Naive thymus-derived CD8-positive, alpha-beta T cell (primary cell): ENCODE measurements around the gene MOCS1. TPM values are rescaled to one million over a fixed set of nuclear protein-coding genes. Genes with fewer than 3 reads are reported as not detected.

Experiments
- ATAC-seq, 2 donors: fragments of 150-1000 bp; cut with Tn5 transposase in 1 of 2; sonication (Bioruptor Pico), chemical (Tn5 transposase) in 1 of 2; 1 replicate in 1 of 2; 2 replicates in 1 of 2; pipeline ENCODE4 v1.10.0; 2021; ENCODE audit warnings: mild to moderate bottlenecking in 2 of 2, moderate library complexity in 2 of 2
- POLR2A ChIA-PET: fragments of 350-600 bp; sonication (Branson Sonifier 250); formaldehyde crosslinking; loops from one replicate; lab custom pipeline; 2021; ENCODE audit warnings: antibody characterized with exemption; lab: Charles Lee
- DNase-seq, 10 donors: peaks; one replicate each; pipeline versions ENCODE4 v3.0.0 to v3.0.0-alpha.2; 2020 to 2022
- H3K27ac Mint-ChIP-seq, 10 donors: one replicate each; pipeline ENCODE4 v1.8.0; 2020 to 2022; ENCODE audit warnings: mild to moderate bottlenecking in 10 of 10, mixed read lengths in 10 of 10, moderate library complexity in 4 of 10, inconsistent platforms in 1 of 10
- H3K27me3 Mint-ChIP-seq, 5 donors: one replicate each; pipeline ENCODE4 v1.8.0; 2021 to 2022; ENCODE audit warnings: mixed read lengths in 5 of 5
- H3K36me3 Mint-ChIP-seq, 3 donors: one replicate each; pipeline ENCODE4 v1.8.0; 2020 to 2022; ENCODE audit warnings: mixed read lengths in 3 of 3, mild to moderate bottlenecking in 2 of 3, inconsistent platforms in 1 of 3
- H3K4me1 Mint-ChIP-seq, 4 donors: one replicate each; pipeline ENCODE4 v1.8.0; 2021 to 2022; ENCODE audit warnings: mixed read lengths in 4 of 4
- H3K4me3 Mint-ChIP-seq, 10 donors: one replicate each; pipeline ENCODE4 v1.8.0; 2020 to 2022; ENCODE audit warnings: mild to moderate bottlenecking in 10 of 10, mixed read lengths in 10 of 10, moderate library complexity in 6 of 10, inconsistent platforms in 1 of 10
- H3K9me3 Mint-ChIP-seq, 9 donors: one replicate each; pipeline ENCODE4 v1.8.0; 2020 to 2022; ENCODE audit warnings: mixed read lengths in 9 of 9, mild to moderate bottlenecking in 3 of 9, inconsistent platforms in 1 of 9, moderate library complexity in 1 of 9
- polyA plus RNA-seq, 3 donors: library from polyadenylated mRNA; unstranded; fragments of 300-500 nt; fragmentation: Illumina TruSeq; gene quantifications; one replicate each; pipeline ENCODE4 v1.2.3, GENCODE V29; 2021
- total RNA-seq, 8 experiments: library from RNA in 2 of 8; stranded (reverse) in 2 of 8; gene quantifications; one replicate each; pipeline ENCODE4 v1.2.3 and lab custom pipeline; 2021 to 2026

Gene MOCS1
- total and polyA plus RNA-seq, 5 experiments from 2014 or later, result 0.92 to 3.4 (median 2.2) TPM

DNA sequence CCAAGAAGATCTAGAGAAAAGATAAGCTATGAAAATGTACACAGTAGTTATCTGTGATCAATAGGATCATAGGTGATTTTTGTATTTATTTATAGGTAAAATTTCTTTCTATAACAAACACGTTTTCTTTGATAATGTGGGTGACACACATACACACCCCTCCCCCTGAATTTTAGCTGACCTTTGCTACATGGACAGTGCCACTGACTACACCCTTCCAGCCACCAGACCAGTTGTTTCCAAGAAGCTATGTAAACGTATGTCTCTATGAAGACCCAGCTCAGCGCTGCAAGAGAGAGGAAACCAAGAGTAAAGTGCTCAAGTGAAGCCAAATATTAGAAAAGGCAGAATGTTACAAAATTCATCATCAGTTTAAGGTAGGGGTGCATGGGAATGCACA lies 16.3 kb downstream of the MOCS1 start:
- Mint-ChIP-seq H3K27me3 (no peaks in the 10 kb centered on the region), H3K4me1 (peaks cover 7 to 15% (median 11%) of the 10 kb centered on the region in 4 donors), H3K27ac (no peak overlapping the region), H3K9me3 (no peaks in the 10 kb centered on the region), H3K4me3 (no peak overlapping the region), H3K36me3 (peaks cover 0 to 17% (median 15%) of the 10 kb centered on the region in 3 donors)
- POLR2A ChIA-PET, result no interaction called here
- DNase-seq (no peak), ATAC-seq (no peak)

DNA sequence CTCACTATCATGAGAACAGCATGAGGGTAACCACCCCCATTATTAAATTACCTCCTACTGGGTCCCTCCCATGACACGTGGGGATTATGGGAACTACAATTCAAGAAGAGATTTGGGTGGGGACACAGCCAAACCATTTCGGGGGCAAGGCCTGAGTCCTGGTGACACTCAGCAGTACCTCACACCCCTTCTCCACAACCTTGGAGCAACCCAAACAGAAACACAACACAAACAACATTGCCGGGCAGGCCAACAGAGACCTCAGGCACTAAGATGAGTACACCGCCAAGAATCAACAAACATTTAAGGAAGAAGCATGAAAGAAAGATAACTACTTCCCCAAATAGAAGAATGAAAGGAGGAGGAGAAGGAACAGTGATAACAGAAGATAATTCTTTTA lies 16.9 kb downstream of the MOCS1 start:
- Mint-ChIP-seq H3K27ac (no peak overlapping the region), H3K36me3 (peaks cover 0 to 17% (median 15%) of the 10 kb centered on the region in 3 donors), H3K27me3 (no peaks in the 10 kb centered on the region), H3K4me1 (peaks cover 3 to 8% (median 6%) of the 10 kb centered on the region in 4 donors), H3K9me3 (no peaks in the 10 kb centered on the region), H3K4me3 (peak overlapping the region in 1 of 10 donors; percentile 43)
- POLR2A ChIA-PET, result no interaction called here
- DNase-seq (no peak), ATAC-seq (no peak)

DNA sequence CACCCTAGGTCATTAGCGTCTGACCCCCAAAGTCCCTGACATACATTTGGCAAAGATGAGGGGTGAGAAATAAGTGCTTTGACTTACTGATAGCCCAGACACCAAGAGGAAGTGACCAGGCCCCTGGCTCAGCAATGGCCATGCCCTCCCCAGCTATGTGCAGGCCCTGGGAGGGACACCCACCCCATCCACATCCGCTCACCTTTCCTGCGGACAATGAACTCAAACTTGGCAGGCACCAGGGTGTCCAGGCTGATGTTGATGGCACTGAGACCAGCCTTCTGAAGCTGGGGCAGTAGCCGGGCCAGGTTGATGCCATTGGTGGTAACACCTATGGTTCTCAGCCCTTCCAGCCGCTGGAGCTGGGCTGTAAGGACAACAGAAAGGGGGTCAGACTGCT lies 18.4 kb downstream of the MOCS1 start:
- Mint-ChIP-seq H3K36me3 (peaks cover 0 to 17% (median 12%) of the 10 kb centered on the region in 3 donors), H3K4me3 (no peak overlapping the region), H3K27me3 (no peaks in the 10 kb centered on the region), H3K27ac (no peak overlapping the region), H3K4me1 (peaks cover 0 to 7% (median under 1%) of the 10 kb centered on the region in 4 donors), H3K9me3 (no peaks in the 10 kb centered on the region)
- POLR2A ChIA-PET, result no interaction called here
- no peak for ATAC-seq
- DNase-seq, result no peak

DNA sequence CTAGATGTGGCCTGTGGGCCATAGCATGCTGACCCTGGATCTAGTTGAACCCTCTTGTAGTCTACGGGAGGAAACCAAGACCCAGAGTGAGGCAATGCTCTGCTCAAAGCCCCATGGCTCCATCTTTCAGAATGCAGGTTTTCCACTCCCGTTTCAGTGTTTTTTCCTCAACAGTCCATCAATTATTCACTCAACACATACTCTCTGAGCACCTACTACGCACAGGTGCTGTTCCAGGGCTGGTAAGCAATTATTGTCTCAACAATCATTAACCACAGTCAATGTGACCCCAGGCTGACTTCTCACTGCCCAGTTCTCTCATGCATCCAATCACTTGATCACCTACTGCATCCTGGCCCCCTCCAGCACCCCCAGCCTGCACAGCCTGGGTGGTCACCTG lies 20.0 kb downstream of the MOCS1 start:
- peaks cover 0 to 7% (median under 1%) of the 10 kb centered on the region in 4 donors for H3K4me1 Mint-ChIP-seq
- H3K4me3 Mint-ChIP-seq, result no peak overlapping the region
- no peaks in the 10 kb centered on the region for H3K27me3 Mint-ChIP-seq
- H3K27ac Mint-ChIP-seq, result no peak overlapping the region
- no peak for ATAC-seq
- H3K9me3 Mint-ChIP-seq, result no peaks in the 10 kb centered on the region
- H3K36me3 Mint-ChIP-seq, result peaks cover 0 to 15% (median 12%) of the 10 kb centered on the region in 3 donors
- POLR2A ChIA-PET, result no interaction called here
- no peak for DNase-seq

DNA sequence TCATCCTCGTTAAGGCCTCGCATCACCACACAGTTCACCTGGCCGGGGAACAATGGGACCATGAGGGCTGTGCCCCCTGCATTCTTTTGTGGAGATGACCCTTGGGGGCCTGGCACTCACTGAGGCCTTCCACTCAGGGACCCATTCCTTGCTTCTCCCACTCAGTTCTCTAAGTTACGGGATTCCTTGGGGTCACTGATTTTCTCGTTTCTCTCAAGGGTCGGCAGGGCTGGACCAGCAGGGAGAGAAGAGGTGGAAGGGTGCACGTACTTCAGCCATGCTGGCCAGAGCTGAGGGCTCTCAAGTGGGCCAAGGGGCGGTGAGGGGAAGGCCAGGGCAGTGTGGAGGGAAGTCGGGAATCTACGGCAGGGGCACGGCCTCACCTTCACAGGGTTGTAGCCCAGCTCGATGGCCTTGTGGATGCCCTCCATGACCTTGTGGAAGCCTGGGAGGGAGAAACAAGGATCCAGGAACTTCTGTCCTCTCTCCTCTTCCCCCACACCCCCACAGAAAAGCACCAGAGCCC lies 20.8 kb downstream of the MOCS1 start:
- DNase-seq, result no peak
- no peak for ATAC-seq
- Mint-ChIP-seq H3K4me1 (peaks cover 0 to 7% (median under 1%) of the 10 kb centered on the region in 4 donors), H3K27ac (no peak overlapping the region), H3K36me3 (peaks cover 0 to 15% (median 12%) of the 10 kb centered on the region in 3 donors), H3K9me3 (no peaks in the 10 kb centered on the region), H3K27me3 (no peaks in the 10 kb centered on the region), H3K4me3 (no peak overlapping the region)
- POLR2A ChIA-PET, result no interaction called here

DNA sequence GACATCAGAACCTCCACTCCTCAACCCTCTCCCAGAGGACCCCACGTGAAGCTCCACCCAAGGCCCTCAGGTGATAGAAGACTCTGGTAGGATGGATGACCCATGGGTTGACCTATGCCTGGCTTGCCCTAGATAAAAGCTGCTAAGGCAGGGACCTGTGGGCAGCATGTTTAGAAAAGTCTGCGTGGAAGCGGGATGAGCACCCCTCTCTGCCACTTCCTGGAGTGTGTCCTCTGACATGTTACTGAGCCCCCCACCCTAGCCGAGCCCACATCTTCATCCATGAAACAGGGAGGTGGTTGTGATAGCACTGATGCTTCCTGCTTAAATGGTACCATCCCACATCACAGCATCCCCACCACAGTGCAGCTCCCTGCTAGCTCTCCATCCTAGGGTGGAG lies 21.8 kb downstream of the MOCS1 start:
- peaks cover 0 to 7% (median under 1%) of the 10 kb centered on the region in 4 donors for H3K4me1 Mint-ChIP-seq
- H3K36me3 Mint-ChIP-seq, result peaks cover 0 to 15% (median 10%) of the 10 kb centered on the region in 3 donors
- ATAC-seq (no peak), DNase-seq (no peak)
- no peak overlapping the region for H3K4me3 Mint-ChIP-seq
- POLR2A ChIA-PET, result no interaction called here
- no peaks in the 10 kb centered on the region for H3K9me3 Mint-ChIP-seq
- no peak overlapping the region for H3K27ac Mint-ChIP-seq
- H3K27me3 Mint-ChIP-seq, result no peaks in the 10 kb centered on the region

DNA sequence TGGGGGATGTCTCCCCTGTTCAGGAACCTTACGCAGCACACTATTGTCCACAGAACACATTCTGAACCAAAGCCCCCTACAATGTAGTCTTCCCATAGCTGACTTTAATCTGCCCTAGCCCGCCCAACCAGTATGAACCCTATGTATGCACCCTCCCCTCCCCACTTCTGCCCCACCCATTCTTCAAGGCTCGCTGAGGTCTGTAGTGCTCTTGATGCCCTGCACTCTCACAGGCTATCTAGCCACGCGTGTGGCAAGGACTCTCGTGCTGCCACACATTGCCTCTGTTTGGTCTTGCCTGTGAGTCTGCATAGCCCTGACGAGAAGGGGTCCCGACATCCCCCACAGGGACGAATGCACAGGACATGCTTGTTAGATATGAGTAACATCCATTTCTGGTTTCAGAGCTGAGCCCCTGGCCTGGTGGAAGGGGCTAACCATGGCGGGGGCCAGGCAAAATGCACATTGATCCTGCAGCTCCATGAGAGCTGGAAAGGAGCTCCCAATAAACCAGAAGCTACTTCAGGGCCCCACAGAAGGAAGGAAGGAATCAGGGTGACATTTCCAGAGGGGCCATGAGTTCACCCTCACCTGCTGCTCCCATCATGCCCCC lies 22.6 kb downstream of the MOCS1 start:
- Mint-ChIP-seq H3K27ac (peak overlapping the region in 1 of 10 donors; percentile 62), H3K9me3 (no peaks in the 10 kb centered on the region), H3K27me3 (no peaks in the 10 kb centered on the region), H3K4me3 (no peak overlapping the region), H3K36me3 (peaks cover 0 to 12% (median 6%) of the 10 kb centered on the region in 3 donors), H3K4me1 (peaks cover 0 to 7% (median under 1%) of the 10 kb centered on the region in 4 donors)
- no peak for DNase-seq
- ATAC-seq, result no peak
- POLR2A ChIA-PET, result no interaction called here

DNA sequence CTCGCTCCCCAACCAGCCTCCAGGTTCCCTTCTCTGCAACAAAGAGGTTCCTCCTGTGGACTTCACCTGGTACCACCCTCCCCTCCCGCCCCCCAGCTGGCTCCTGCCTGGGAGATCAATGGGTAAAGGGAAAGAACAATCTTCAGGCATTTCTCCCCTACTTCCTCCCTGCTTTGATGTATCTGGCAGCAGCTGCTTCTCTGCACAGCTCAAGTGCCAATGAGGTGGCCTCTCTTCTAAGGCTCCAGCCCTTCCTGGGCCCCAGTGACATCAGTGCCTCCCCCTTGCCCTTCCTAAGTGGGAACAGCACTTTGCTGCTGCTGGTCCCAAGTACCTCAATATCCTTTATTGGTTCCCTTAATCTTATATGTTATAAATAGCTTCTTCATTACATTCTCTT lies 23.5 kb downstream of the MOCS1 start:
- no peak overlapping the region for H3K4me3 Mint-ChIP-seq

DNA sequence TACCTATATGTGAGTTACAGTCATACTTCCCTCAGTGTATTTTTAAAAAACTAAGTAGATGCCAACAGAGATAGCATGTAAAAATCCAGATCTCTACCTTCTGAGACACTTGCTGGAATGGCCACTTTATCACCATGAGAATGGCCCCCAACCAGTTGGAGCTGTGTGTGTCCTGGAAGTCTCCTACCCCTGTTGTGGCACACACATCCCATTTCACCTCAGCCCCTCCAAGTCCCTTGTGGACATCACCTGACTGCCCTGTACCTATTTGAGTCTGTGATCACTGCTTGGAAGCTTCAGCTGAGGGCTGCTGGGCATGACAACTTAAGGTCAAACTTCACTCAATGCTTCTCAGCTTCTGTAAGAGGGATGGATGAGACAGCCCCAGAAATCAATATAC lies 24.1 kb downstream of the MOCS1 start:
- peak overlapping the region in 1 of 10 donors; percentile 43 for H3K27ac Mint-ChIP-seq
- DNase-seq (peak in 1 of 10 donors; percentile 55), ATAC-seq (no peak)
- POLR2A ChIA-PET, result no interaction called here
- peaks cover 0 to 9% (median 6%) of the 10 kb centered on the region in 3 donors for H3K36me3 Mint-ChIP-seq
- peaks cover 0 to 7% (median under 1%) of the 10 kb centered on the region in 4 donors for H3K4me1 Mint-ChIP-seq
- H3K9me3 Mint-ChIP-seq, result no peaks in the 10 kb centered on the region
- H3K27me3 Mint-ChIP-seq, result no peaks in the 10 kb centered on the region
- no peak overlapping the region for H3K4me3 Mint-ChIP-seq

More for the DNA sequence above, 23.5 kb downstream of the MOCS1 start:
- Mint-ChIP-seq H3K9me3 (no peaks in the 10 kb centered on the region), H3K27ac (peak overlapping the region in 1 of 10 donors; percentile 54), H3K36me3 (peaks cover 0 to 9% (median 6%) of the 10 kb centered on the region in 3 donors), H3K27me3 (no peaks in the 10 kb centered on the region), H3K4me1 (peaks cover 0 to 7% (median under 1%) of the 10 kb centered on the region in 4 donors)
- POLR2A ChIA-PET, result no interaction called here
- ATAC-seq, result no peak
- no peak for DNase-seq

DNA sequence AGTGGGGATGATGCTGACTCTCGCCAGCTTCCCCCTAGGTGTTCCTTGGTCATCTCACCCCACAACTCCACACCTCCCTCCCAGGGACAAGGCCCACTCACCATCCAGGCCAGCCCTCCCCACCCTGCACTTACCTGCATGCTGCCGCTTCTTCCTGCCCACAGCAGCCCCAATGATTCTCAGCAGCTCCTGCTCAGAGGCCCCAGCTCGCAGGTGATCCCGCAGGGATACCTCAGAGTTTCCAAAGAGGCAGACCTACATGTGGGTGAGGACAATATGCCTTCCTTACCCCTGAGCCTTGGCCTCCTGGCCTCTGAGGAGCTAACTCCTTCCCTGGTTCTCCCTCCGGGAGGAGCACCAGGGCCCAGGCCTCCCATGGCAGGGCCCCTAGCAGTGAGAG lies 24.6 kb downstream of the MOCS1 start:
- no peak for ATAC-seq

DNA sequence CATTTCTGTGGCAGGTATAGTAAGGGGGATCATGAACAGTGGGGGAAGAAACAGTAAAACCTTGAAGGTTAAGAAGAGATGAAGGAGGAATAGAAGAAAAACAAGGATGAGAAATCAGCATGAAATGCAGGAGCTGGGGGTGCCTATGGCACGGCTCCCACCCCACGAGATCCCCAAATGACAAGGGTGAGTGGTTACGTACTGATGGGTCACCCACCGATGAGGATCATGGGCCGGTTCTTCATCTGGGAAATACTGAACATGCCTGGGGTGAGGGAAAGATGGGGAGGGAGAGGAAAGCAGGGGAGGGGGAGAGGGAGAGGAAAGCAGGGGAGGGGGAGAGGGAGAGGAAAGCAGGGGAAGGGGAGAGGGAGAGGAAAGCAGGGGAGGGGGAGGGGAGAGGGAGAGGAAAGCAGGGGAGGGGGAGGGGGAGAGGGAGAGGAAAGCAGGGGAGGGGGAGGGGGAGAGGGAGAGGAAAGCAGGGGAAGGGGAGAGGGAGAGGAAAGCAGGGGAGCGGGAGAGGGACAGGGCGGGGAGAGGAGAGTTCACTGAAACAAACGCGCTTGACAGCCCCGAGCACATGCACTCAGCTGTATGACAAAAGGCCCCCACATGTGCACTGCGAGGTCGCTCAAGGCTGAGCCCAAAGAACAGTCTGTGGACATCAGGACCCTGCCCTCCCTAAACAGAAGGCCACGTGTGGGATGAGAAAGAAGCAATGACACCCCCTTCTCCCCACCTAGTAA lies 25.3 kb downstream of the MOCS1 start:
- ATAC-seq (no peak), DNase-seq (peak in 1 of 10 donors; percentile 45)
- Mint-ChIP-seq H3K4me1 (peaks cover 0 to 7% (median under 1%) of the 10 kb centered on the region in 4 donors), H3K27me3 (no peaks in the 10 kb centered on the region), H3K4me3 (no peak overlapping the region), H3K27ac (no peak overlapping the region), H3K36me3 (peaks cover 0 to 3% (median 2%) of the 10 kb centered on the region in 3 donors), H3K9me3 (no peaks in the 10 kb centered on the region)
- POLR2A ChIA-PET, result no interaction called here

More for the DNA sequence above, 24.6 kb downstream of the MOCS1 start:
- Mint-ChIP-seq H3K36me3 (peaks cover 0 to 6% (median 2%) of the 10 kb centered on the region in 3 donors), H3K27ac (no peak overlapping the region), H3K4me1 (peaks cover 0 to 7% (median under 1%) of the 10 kb centered on the region in 4 donors), H3K4me3 (no peak overlapping the region), H3K9me3 (no peaks in the 10 kb centered on the region), H3K27me3 (no peaks in the 10 kb centered on the region)
- POLR2A ChIA-PET, result no interaction called here
- peak in 1 of 10 donors; percentile 21 for DNase-seq

DNA sequence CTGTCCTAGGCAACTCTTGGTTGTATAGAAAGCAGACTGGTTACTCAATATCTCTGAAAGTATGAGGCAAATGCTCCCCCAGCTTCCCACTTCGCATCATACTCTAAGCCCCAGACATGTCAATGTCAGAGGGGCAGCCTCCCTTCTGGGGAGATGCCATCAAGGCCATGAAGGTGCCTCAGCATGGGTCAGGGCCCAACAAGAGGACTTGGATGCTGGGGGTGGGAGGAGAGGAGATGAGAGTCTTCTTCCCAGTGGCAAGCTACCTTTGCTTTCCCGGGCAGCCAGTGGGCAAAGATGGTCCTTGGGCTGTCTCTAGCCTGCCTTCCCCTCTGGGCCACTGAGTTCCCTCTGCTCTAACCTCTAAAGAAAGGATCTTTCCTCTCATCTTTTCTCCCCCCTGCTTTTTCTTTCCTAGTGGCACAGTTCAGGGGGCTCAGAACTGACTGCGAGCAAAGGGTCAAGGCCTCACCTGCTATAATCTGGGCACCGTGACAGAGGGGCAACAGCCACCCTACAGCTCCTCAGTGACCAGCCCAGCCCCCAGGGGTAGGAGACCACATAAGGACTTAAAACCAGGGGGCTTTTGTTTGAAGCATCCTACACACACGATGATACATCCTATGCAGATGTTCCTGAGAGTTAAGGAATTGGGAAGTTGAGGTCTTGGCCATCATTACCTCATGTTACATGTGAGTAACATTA lies 26.2 kb downstream of the MOCS1 start:
- Mint-ChIP-seq H3K27ac (peak overlapping the region in 1 of 10 donors; percentile 48), H3K9me3 (no peaks in the 10 kb centered on the region), H3K4me3 (no peak overlapping the region), H3K4me1 (peaks cover 0 to 7% (median under 1%) of the 10 kb centered on the region in 4 donors), H3K27me3 (no peaks in the 10 kb centered on the region), H3K36me3 (no peaks in the 10 kb centered on the region)
- DNase-seq, result peak in 1 of 10 donors; percentile 41
- POLR2A ChIA-PET, result no interaction called here
- no peak for ATAC-seq
